IMR-90 (cell line): ENCODE results near the gene DUSP16.

Experiments
- BHLHE40 ChIP-seq: fragments of 150-350 bp; IDR thresholded peaks from 2 replicates; pipeline ENCODE4 v1.6.1; 2016; ENCODE audit warnings: mild to moderate bottlenecking, low read depth, low read length
- CEBPB ChIP-seq: IDR thresholded peaks from 2 replicates; pipeline ENCODE4 v1.6.1; 2012; ENCODE audit warnings: low read depth, low read length, improper control_type of control experiment
- CHD1 ChIP-seq: IDR thresholded peaks from 2 replicates; pipeline ENCODE4 v1.6.1; 2012; ENCODE audit warnings: low read depth, low read length, improper control_type of control experiment
- CTCF ChIP-seq: conservative IDR thresholded peaks from 2 replicates; pipeline ENCODE4 v1.5.1; 2012; ENCODE audit warnings: mild to moderate bottlenecking, low read depth, low read length, improper control_type of control experiment
- FOS ChIP-seq: fragments of 150-350 bp; IDR thresholded peaks from 2 replicates; pipeline ENCODE4 v1.6.1; 2016; ENCODE audit warnings: low read depth, low read length
- MAFK ChIP-seq: IDR thresholded peaks from 2 replicates; pipeline ENCODE4 v1.6.1; 2012; ENCODE audit warnings: low read depth, low read length, improper control_type of control experiment
- MAZ ChIP-seq: IDR thresholded peaks from 2 replicates; pipeline ENCODE4 v1.6.1; 2012; ENCODE audit warnings: low read depth, mild to moderate bottlenecking, low read length, improper control_type of control experiment, moderate library complexity, borderline replicate concordance
- NFE2L2 ChIP-seq: fragments of 150-350 bp; IDR thresholded peaks from 2 replicates; pipeline ENCODE4 v1.6.1; 2016; ENCODE audit warnings: low read depth, mild to moderate bottlenecking, low read length
- POLR2A ChIP-seq: IDR thresholded peaks from 2 replicates; pipeline ENCODE4 v1.6.1; 2012; ENCODE audit warnings: mild to moderate bottlenecking, low read depth, low read length
- RFX5 ChIP-seq: IDR thresholded peaks from 2 replicates; pipeline ENCODE4 v1.8.0; 2012; ENCODE audit warnings: low read depth, mild to moderate bottlenecking, low read length, moderate library complexity
- TF ChIP-seq, protein P1 (sequence below): fragments of 150-350 bp; IDR thresholded peaks from 2 replicates; pipeline ENCODE4 v1.6.1; 2016; ENCODE audit warnings: low read depth, mild to moderate bottlenecking, low read length, moderate library complexity, borderline replicate concordance

- TF ChIP-seq CTCF: no peak
- TF ChIP-seq POLR2A: no peak
- TF ChIP-seq MAFK: no peak
- no peak for TF ChIP-seq CEBPB
- TF ChIP-seq BHLHE40: no peak
- TF ChIP-seq MAZ: no peak
- no peak for TF ChIP-seq CHD1
- no peak for TF ChIP-seq FOS
- TF ChIP-seq RFX5: no peak
- no peak for TF ChIP-seq NFE2L2
- TF ChIP-seq, protein P1, sequence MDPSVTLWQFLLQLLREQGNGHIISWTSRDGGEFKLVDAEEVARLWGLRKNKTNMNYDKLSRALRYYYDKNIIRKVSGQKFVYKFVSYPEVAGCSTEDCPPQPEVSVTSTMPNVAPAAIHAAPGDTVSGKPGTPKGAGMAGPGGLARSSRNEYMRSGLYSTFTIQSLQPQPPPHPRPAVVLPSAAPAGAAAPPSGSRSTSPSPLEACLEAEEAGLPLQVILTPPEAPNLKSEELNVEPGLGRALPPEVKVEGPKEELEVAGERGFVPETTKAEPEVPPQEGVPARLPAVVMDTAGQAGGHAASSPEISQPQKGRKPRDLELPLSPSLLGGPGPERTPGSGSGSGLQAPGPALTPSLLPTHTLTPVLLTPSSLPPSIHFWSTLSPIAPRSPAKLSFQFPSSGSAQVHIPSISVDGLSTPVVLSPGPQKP: no peak
Measured at GRCh38 chr12:12473223-12473622, 89.4 kb downstream of the DUSP16 start.
